ENCODE data around the gene IFNAR1. TPM values are rescaled to one million over a fixed set of nuclear protein-coding genes. Genes with fewer than 3 reads are reported as not detected.

Gene IFNAR1
- total RNA-seq = 5.8 and 6.4 TPM in 2 replicates

DNA sequence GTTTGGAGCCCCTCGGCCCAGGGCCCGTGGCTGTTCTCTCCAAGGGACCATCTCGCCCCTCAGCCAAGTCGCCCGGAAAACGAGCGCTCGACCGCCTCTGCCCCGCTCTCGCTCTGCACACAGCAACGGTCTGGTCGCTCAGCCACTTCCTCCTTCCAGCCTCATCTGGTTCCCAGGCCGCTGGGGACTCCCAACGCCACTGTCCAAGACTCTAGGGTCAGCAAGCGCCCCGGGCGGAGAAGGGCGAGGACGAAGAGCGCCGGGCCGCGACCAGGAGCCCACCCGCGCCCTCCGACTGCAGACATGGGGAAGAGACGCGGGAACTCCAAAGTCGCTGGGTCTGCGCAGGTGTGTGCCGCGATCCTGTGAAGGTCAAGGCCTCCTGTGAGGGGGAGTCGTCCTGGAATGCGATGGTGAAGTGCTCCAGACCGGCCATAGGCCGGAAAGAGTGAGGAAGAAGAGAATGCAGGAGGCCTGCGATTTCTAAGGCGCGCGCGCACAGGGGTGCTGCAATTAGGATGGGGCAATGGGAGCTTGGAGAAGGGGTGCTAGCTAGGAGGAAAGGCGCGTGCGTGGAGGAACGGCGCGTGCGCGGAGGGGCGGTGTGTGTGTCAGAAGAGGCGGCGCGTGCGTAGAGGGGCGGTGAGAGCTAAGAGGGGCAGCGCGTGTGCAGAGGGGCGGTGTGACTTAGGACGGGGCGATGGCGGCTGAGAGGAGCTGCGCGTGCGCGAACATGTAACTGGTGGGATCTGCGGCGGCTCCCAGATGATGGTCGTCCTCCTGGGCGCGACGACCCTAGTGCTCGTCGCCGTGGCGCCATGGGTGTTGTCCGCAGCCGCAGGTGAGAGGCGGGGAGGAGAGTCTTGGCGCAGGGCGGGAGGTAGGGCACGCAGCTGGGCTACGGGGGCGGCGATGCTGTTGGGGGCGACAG, at the start of gene IFNAR1:
TSS of gene IFNAR1 (plus strand) at position 680 of the 931 bp plus-strand sequence. CDS start at position 766, 86 bp downstream.

DNA sequence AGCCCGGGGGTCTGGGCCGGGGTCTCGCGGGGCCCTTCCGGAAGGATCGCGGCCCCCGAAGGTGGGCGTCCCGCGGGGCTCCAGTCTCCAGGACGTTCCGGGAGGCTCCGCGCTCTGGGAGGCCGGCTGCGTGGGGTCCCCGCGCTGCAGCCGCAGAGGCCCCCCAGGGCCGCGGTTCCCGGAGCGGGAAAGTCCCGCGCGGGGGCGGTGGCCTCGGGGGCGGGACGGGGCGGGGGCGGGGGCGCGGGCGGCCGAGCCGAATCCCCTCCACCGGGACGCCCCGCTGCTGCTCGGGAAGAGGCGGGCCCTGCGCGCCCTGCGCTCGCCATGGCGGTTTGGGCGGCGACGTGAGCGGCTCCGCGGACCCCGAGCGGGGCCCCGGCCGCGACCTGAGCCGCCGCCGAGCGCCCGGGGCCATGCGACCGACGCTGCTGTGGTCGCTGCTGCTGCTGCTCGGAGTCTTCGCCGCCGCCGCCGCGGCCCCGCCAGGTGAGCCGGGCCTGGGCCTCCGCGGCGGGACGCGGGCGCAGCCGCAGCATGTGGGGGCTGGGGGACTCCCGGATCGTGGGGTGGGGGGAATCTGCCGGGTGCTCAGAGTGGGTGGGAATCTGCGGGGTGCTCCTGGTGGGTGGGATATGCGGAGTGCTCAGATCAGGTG, 78.5 kb downstream of the IFNAR1 start, which contains the start of gene IFNGR2:
TSS of gene IFNGR2 (plus strand) at position 286 of the 658 bp plus-strand sequence. CDS start at position 417, 131 bp downstream.

Other genes starting within 250 kb of the IFNAR1 start
- gene IFNAR2, start 95.0 kb upstream of the IFNAR1 start, total RNA-seq = 1.7 and 1.9 TPM in 2 replicates
- gene IL10RB, start 58.6 kb upstream of the IFNAR1 start, total RNA-seq = 32.7 and 33.3 TPM in 2 replicates
- 46.4 and 50.7 TPM in 2 replicates for gene IFNGR2, start 78.4 kb downstream of the IFNAR1 start, total RNA-seq
- gene TMEM50B, start 155.0 kb downstream of the IFNAR1 start, total RNA-seq = 12.9 and 20.5 TPM in 2 replicates
- gene DNAJC28, start 166.7 kb downstream of the IFNAR1 start, total RNA-seq = 0.59 and 1.5 TPM in 2 replicates
- gene GART, start 217.1 kb downstream of the IFNAR1 start, total RNA-seq = 123 and 158 TPM in 2 replicates
- gene SON, start 218.1 kb downstream of the IFNAR1 start, total RNA-seq = 52.8 and 56.5 TPM in 2 replicates